Measurements from ENCODE around the gene JAM3.
A peak's percentile ranks its signal among the peaks of the same experiment; 100 is the strongest.

Gene JAM3

GRCh38 chr11:134026655-134027343 is 42.1 kb upstream of the JAM3 start:
- no peak for TF ChIP-seq CTCF (conservative IDR thresholded peaks at IDR 0.05; ENCODE audit: low read depth, low read length)
- no peak for DNase-seq (ENCODE audit: low read depth)
- no peak overlapping the region for H3K4me3 ChIP-seq (ENCODE audit: low read length)

- no peak for DNase-seq (ENCODE audit: low read depth)
- no peak overlapping the region for H3K4me3 ChIP-seq (ENCODE audit: low read length)
- TF ChIP-seq CTCF (conservative IDR thresholded peaks at IDR 0.05; ENCODE audit: low read depth, low read length), result no peak
Observed at GRCh38 chr11:134027671-134028070, 41.2 kb upstream of the JAM3 start.

- DNase-seq (ENCODE audit: low read depth), result no peak
- TF ChIP-seq CTCF (conservative IDR thresholded peaks at IDR 0.05; ENCODE audit: low read depth, low read length), result no peak
Observed at GRCh38 chr11:134028368-134028920, 40.4 kb upstream of the JAM3 start.

GRCh38 chr11:134030853-134031252 is 38.0 kb upstream of the JAM3 start:
- peak; percentile 44 for TF ChIP-seq CTCF (conservative IDR thresholded peaks at IDR 0.05; ENCODE audit: low read depth, low read length)

More at GRCh38 chr11:134028368-134028920, 40.4 kb upstream of the JAM3 start:
- H3K4me3 ChIP-seq (ENCODE audit: low read length), result no peak overlapping the region

GRCh38 chr11:134032043-134032442 is 36.8 kb upstream of the JAM3 start:
- no peak for DNase-seq (ENCODE audit: low read depth)
- H3K4me3 ChIP-seq (ENCODE audit: low read length), result no peak overlapping the region
- TF ChIP-seq CTCF (conservative IDR thresholded peaks at IDR 0.05; ENCODE audit: low read depth, low read length), result no peak

More at GRCh38 chr11:134030853-134031252, 38.0 kb upstream of the JAM3 start:
- no peak overlapping the region for H3K4me3 ChIP-seq (ENCODE audit: low read length)
- no peak for DNase-seq (ENCODE audit: low read depth)

- no peak for DNase-seq (ENCODE audit: low read depth)
- no peak for TF ChIP-seq CTCF (conservative IDR thresholded peaks at IDR 0.05; ENCODE audit: low read depth, low read length)
- no peak overlapping the region for H3K4me3 ChIP-seq (ENCODE audit: low read length)
Observed at GRCh38 chr11:134032501-134033091, 36.3 kb upstream of the JAM3 start.

GRCh38 chr11:134033276-134033675 is 35.6 kb upstream of the JAM3 start:
- no peak for TF ChIP-seq CTCF (conservative IDR thresholded peaks at IDR 0.05; ENCODE audit: low read depth, low read length)
- no peak for DNase-seq (ENCODE audit: low read depth)
- no peak overlapping the region for H3K4me3 ChIP-seq (ENCODE audit: low read length)

Data from retinal pigment epithelial cell (primary cell).